ENCODE data around the gene ALG5.

ALG5 gene

DNA sequence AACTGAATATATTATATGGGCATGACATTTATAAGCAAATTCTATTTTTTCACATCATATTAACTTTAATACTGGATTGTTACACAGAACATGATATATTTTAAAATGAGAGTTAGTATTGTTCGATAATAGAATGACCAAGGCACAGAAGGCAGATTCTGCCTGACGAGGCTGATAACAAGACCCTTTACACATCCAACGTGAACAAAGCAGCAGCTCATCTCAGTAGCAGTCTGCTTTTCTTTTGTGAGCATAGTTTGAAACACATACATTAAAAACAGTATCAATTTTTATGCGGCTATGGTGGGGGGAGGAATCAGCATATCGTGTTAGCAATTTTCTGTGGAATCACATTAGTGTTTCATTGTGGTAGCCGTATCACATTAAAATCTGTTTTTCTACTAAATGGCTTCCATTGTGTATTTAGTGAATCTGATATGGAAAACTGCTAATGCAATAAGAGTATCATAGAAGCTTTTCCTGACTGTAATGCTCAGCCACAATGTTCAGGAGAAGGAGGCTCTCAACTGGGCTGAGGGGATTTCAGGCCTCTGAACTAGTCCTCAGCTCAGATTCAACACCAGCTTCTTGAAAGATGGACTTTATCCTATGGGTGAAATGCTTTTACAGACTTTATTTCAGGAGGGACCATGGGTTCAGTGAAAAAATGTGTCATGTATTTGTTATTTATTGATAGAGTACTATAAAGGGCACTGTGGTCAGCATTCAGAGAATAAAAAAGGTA, 83.1 kb downstream of the ALG5 start:
- DNase-seq (ENCODE audit: low read depth in 3 of 3): no peak

DNA sequence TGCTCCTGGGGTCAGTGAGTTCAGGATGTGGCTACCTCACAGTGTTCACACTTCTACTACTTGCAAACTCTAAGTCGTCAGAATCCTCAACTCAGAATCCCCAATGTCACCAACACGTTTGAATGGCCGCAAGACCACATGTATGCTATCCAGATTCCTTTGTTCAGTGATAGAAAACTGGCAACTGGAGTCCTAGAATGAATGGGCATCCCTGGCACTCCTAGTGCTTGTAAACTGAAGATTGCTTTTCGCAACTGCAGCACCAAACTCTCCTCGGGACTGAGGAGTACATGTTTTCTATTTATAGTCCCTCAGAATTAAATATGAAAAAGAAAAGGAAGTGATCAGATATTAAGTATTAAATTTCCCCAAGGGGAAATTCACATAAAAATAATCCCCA, 84.0 kb downstream of the ALG5 start:
- DNase-seq (ENCODE audit: low read depth in 3 of 3): no peak

DNA sequence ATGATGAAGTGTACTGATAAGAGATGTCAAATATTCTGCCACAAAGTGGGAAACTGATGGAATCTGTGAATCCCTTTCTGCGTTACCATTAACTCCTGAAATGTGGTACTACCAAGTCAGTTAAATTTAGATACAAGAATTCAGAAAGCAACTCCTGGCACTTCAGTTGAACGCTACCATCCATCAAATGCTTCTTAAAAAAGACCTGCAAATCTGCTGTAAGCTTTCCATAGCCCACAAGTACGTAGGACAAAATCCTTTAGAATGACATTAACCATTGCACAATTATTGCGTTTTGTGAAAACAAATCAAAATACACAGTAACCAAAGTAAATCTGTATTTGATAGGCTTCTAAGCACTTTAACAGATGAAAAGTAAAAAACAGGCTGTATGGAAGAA, 84.5 kb downstream of the ALG5 start:
- no peak for DNase-seq (ENCODE audit: low read depth in 3 of 3)

DNA sequence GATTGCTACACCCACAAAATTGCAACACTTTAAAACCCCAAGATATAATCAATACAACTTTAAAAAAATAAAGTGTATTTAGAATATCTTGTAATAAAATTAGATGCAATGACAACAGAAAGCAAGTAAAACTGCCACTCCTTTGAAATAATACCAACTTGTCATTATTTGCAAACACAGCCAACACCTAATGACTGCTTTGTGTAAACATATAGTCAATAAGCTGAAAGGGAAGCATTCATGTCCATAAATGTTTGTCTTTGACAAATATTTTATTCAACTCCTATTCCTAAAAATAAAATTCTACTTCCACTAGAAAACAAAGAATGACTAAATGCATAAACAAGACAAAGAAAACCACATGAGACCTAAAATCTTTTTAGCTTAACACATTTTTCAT, 85.7 kb downstream of the ALG5 start:
- DNase-seq (ENCODE audit: low read depth in 3 of 3): no peak

DNA sequence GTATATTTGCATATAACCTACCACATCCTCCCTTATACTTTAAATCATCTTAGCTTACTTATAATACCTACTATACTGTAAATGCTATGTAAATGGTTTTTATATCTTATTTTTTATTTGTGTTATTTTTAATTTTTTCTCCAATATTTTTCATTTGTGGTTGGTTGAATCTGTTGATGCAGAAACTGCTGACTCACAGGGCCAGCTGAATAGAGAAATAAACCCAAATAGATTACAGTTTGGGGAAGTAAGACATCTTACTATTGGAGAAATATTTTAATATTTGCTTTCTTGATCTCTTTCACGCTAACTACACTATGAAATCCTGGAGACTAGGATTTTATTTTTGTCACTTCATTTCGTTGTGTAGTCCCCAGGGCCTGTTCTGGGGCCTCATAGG, 86.2 kb downstream of the ALG5 start:
- DNase-seq (ENCODE audit: low read depth in 3 of 3): no peak

GRCh38 chr13:36912369-36912768, 86.8 kb downstream of the ALG5 start:
- no peak for DNase-seq (ENCODE audit: low read depth in 3 of 3)

GRCh38 chr13:36910545-36910944, 88.6 kb downstream of the ALG5 start:
- no peak for DNase-seq (ENCODE audit: low read depth in 3 of 3)

GRCh38 chr13:36907821-36908220, 91.3 kb downstream of the ALG5 start:
- DNase-seq (ENCODE audit: low read depth in 3 of 3): no peak

DNA sequence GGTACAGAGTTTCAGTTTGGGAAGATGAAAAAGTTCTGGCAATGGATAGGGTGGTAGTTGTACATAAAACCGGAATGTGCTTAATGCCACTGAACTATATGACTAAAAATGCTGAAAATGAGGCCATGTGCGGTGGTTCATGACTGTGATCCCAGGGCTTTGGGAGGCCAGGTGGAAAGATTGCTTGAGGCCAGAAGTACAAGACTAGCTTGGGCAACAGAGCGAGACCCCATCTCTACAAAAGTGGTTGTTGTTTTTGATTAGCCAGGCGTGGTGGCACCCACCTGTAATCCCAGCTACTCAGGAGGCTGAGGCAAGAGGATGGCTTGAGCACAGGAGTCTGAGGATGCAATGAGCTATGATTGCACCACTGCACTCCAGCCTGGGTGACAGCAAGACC, 91.9 kb downstream of the ALG5 start:
- no peak for DNase-seq (ENCODE audit: low read depth in 3 of 3)

GRCh38 chr13:36905944-36906343, 93.2 kb downstream of the ALG5 start:
- DNase-seq (ENCODE audit: low read depth in 3 of 3): no peak

DNA sequence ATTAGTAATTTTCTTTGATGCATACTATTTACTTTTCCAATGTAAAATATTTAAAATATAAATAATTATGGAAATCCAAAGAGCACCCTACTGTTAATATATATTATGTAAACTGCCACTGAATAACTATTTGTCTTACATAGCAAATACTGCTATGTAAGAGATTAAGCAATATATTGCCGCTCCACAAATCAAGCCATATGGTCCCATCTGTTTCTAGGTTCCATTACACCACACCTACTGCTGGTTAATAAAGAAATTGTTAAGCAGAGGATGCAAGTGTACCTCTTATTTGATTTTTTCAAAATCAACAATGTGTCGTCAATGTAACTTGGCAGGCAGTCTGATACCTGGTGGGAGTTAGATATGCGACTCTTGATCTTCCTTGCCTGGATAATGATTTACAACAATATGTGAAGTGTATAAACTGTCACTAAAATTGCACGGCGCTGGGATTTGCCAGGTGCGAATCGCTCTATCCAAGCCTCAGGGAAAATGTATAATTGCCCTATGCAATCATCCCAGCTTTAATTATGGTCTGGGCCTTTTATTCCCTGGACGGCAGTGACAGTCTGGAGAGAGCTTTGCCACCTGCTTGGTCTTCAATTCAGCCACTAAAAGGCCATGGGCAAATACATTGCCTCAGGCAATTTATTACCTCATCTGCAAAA, 95.1 kb downstream of the ALG5 start:
- DNase-seq (ENCODE audit: low read depth in 3 of 3): no peak

All from stimulated activated CD4-positive, alpha-beta T cell treated with anti-CD3 and anti-CD28 coated beads, TNF-alpha, amount 100 ng/mL, for 24 hours (primary cell).